HepG2 (cell line): ENCODE data around the gene PCIF1. TPM values are rescaled to one million over a fixed set of nuclear protein-coding genes. Genes with fewer than 3 reads are reported as not detected.

Source experiments
- BCLAF1 ChIP-seq: fragments of 450-650 bp; IDR thresholded peaks from 2 replicates; pipeline ENCODE4 v1.6.1; 2017; ENCODE audit warnings: mild to moderate bottlenecking
- DR1 ChIP-seq: sonication (generic); formaldehyde crosslinking; IDR thresholded peaks from 2 replicates; pipeline ENCODE4 v1.8.0; 2021; ENCODE audit warnings: mild to moderate bottlenecking, missing genetic modification reagents, inconsistent platforms
- EEA1 ChIP-seq: sonication (generic); formaldehyde crosslinking; IDR thresholded peaks from 2 replicates; pipeline ENCODE4 v1.5.1; 2020; ENCODE audit warnings: mild to moderate bottlenecking, missing genetic modification reagents, borderline replicate concordance
- FOXA1 ChIP-seq, 2 experiments: fragments of 450-650 bp in 1 of 2; sonication (generic) in 1 of 2; formaldehyde crosslinking in 1 of 2; IDR thresholded peaks; 2 replicates each; pipeline versions ENCODE4 v1.4.0 to v1.6.1; 2016 to 2020; ENCODE audit warnings: missing genetic modification reagents in 1 of 2
- MXD4 ChIP-seq: IDR thresholded peaks from 2 replicates; pipeline ENCODE4 v1.6.1; 2016; ENCODE audit warnings: mild to moderate bottlenecking, missing biosample characterization, missing genetic modification reagents
- PHB2 ChIP-seq: fragments of 450-650 bp; IDR thresholded peaks from 2 replicates; pipeline ENCODE4 v1.6.1; 2018; ENCODE audit not compliant: partially characterized antibody
- RARG ChIP-seq: sonication (generic); formaldehyde crosslinking; IDR thresholded peaks from 2 replicates; pipeline ENCODE4 v1.4.0; 2020; ENCODE audit warnings: low read depth, mild to moderate bottlenecking, missing genetic modification reagents
- SIN3B ChIP-seq: fragments of 150-350 bp; IDR thresholded peaks from 2 replicates; pipeline ENCODE4 v1.6.1; 2014; ENCODE audit warnings: low read length
- SP1 ChIP-seq, 2 experiments: fragments of 450-650 bp in 1 of 2; sonication (generic) in 1 of 2; formaldehyde crosslinking in 1 of 2; IDR thresholded peaks; 2 replicates each; pipeline versions ENCODE4 v1.4.0 to v1.6.1; 2016 to 2020; ENCODE audit warnings: missing genetic modification reagents in 1 of 2
- SRY ChIP-seq: sonication (generic); formaldehyde crosslinking; IDR thresholded peaks from 2 replicates; pipeline ENCODE4 v1.8.0; 2022; ENCODE audit warnings: mild to moderate bottlenecking, missing genetic modification reagents
- TOE1 ChIP-seq: sonication (generic); formaldehyde crosslinking; IDR thresholded peaks from 2 replicates; pipeline ENCODE4 v1.4.0; 2020; ENCODE audit warnings: mild to moderate bottlenecking, missing genetic modification reagents
- ZBTB20 ChIP-seq: sonication (generic); formaldehyde crosslinking; IDR thresholded peaks from 2 replicates; pipeline ENCODE4 v1.8.1; 2023; ENCODE audit warnings: missing genetic modification reagents, low read depth, mild to moderate bottlenecking, borderline replicate concordance
- ZMYM3 ChIP-seq: sonication (generic); formaldehyde crosslinking; IDR thresholded peaks from 2 replicates; pipeline ENCODE4 v1.5.1; 2020; ENCODE audit warnings: mild to moderate bottlenecking, missing genetic modification reagents
- ZNF256 ChIP-seq: sonication (generic); formaldehyde crosslinking; conservative IDR thresholded peaks from 2 replicates; pipeline ENCODE4 v1.4.0; 2020; ENCODE audit warnings: missing genetic modification reagents
- ZNF264 ChIP-seq: sonication (generic); formaldehyde crosslinking; IDR thresholded peaks from 2 replicates; pipeline ENCODE4 v1.4.0; 2020; ENCODE audit warnings: missing genetic modification reagents
- ZNF558 ChIP-seq: sonication (generic); formaldehyde crosslinking; IDR thresholded peaks from 2 replicates; pipeline ENCODE4 v1.9.0; 2022; ENCODE audit warnings: mild to moderate bottlenecking, missing genetic modification reagents, borderline replicate concordance
- ZNF720 ChIP-seq: sonication (generic); formaldehyde crosslinking; IDR thresholded peaks from 2 replicates; pipeline ENCODE4 v1.4.0; 2020; ENCODE audit warnings: missing genetic modification reagents
- ZNF781 ChIP-seq: sonication (generic); formaldehyde crosslinking; IDR thresholded peaks from 2 replicates; pipeline ENCODE4 v1.5.1; 2020; ENCODE audit warnings: borderline replicate concordance, mild to moderate bottlenecking, missing genetic modification reagents; ENCODE audit errors: not compliant biosample characterization
- polyA plus RNA-seq, 8 experiments: library from polyadenylated mRNA; depleted of rRNA in 3 of 8; stranded (reverse) in 7 of 8; unstranded in 1 of 8; fragments of >200 nt; fragmentation: Illumina TruSeq in 4 of 8; extraction: Trizol in 4 of 8; gene quantifications; 2 replicates each; pipeline versions ENCODE4 v1.2.1 to v1.2.3, GENCODE V29; 2011 to 2016; ENCODE audit warnings: low read depth in 4 of 8, missing spikeins in 1 of 8, mixed read lengths in 1 of 8; ENCODE audit not compliant: insufficient read depth in 1 of 8
- total RNA-seq, 5 experiments: library from RNA; depleted of rRNA; stranded (reverse); fragments of >200 nt; fragmentation: Illumina TruSeq; extraction: Trizol; gene quantifications; 2 replicates each; pipeline ENCODE4 v1.2.3, GENCODE V29; 2016; ENCODE audit warnings: low read depth in 1 of 5
- TF ChIP-seq, protein P1 (sequence below): IDR thresholded peaks from 2 replicates; pipeline ENCODE4 v1.6.1; 2012; ENCODE audit warnings: low read length, improper control_type of control experiment
- TF ChIP-seq, protein P2 (sequence below): IDR thresholded peaks from 2 replicates; pipeline ENCODE4 v1.6.1; 2016; ENCODE audit warnings: missing genetic modification reagents, missing compliant biosample characterization
- TF ChIP-seq, protein P3 (sequence below): sonication (generic); formaldehyde crosslinking; IDR thresholded peaks from 2 replicates; pipeline ENCODE4 v1.4.0; 2020; ENCODE audit warnings: missing genetic modification reagents
- TF ChIP-seq, protein P4 (sequence below): sonication (generic); formaldehyde crosslinking; IDR thresholded peaks from 2 replicates; pipeline ENCODE4 v1.5.0; 2020; ENCODE audit warnings: missing genetic modification reagents

Gene PCIF1
- total and polyA plus RNA-seq, 2 of the 13 experiments (the other 11 are each of a cell fraction or from before 2014, with no cell fraction given): 20.9 to 24.4 TPM

GRCh38 chr20:45925821-45926506 lies 8.5 kb upstream of the PCIF1 start (continued):
- TF ChIP-seq, protein P1, sequence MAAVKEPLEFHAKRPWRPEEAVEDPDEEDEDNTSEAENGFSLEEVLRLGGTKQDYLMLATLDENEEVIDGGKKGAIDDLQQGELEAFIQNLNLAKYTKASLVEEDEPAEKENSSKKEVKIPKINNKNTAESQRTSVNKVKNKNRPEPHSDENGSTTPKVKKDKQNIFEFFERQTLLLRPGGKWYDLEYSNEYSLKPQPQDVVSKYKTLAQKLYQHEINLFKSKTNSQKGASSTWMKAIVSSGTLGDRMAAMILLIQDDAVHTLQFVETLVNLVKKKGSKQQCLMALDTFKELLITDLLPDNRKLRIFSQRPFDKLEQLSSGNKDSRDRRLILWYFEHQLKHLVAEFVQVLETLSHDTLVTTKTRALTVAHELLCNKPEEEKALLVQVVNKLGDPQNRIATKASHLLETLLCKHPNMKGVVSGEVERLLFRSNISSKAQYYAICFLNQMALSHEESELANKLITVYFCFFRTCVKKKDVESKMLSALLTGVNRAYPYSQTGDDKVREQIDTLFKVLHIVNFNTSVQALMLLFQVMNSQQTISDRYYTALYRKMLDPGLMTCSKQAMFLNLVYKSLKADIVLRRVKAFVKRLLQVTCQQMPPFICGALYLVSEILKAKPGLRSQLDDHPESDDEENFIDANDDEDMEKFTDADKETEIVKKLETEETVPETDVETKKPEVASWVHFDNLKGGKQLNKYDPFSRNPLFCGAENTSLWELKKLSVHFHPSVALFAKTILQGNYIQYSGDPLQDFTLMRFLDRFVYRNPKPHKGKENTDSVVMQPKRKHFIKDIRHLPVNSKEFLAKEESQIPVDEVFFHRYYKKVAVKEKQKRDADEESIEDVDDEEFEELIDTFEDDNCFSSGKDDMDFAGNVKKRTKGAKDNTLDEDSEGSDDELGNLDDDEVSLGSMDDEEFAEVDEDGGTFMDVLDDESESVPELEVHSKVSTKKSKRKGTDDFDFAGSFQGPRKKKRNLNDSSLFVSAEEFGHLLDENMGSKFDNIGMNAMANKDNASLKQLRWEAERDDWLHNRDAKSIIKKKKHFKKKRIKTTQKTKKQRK: no peak
- TF ChIP-seq BCLAF1: no peak
- no peak for TF ChIP-seq DR1 (CRISPR knock-in tag)
- TF ChIP-seq, protein P2, sequence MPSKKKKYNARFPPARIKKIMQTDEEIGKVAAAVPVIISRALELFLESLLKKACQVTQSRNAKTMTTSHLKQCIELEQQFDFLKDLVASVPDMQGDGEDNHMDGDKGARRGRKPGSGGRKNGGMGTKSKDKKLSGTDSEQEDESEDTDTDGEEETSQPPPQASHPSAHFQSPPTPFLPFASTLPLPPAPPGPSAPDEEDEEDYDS: no peak
- no peak for TF ChIP-seq RARG (CRISPR knock-in tag)
- TF ChIP-seq MXD4 (CRISPR knock-in tag): no peak
- TF ChIP-seq, protein P3, sequence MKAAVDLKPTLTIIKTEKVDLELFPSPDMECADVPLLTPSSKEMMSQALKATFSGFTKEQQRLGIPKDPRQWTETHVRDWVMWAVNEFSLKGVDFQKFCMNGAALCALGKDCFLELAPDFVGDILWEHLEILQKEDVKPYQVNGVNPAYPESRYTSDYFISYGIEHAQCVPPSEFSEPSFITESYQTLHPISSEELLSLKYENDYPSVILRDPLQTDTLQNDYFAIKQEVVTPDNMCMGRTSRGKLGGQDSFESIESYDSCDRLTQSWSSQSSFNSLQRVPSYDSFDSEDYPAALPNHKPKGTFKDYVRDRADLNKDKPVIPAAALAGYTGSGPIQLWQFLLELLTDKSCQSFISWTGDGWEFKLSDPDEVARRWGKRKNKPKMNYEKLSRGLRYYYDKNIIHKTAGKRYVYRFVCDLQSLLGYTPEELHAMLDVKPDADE (CRISPR knock-in tag): no peak
- TF ChIP-seq ZNF720 (CRISPR knock-in tag): no peak
- TF ChIP-seq ZNF781 (CRISPR knock-in tag): peak; percentile 41
- TF ChIP-seq EEA1 (CRISPR knock-in tag): no peak; the same call in 1 of the 2 replicates
- TF ChIP-seq ZNF264 (CRISPR knock-in tag): no peak
- TF ChIP-seq, protein P4, sequence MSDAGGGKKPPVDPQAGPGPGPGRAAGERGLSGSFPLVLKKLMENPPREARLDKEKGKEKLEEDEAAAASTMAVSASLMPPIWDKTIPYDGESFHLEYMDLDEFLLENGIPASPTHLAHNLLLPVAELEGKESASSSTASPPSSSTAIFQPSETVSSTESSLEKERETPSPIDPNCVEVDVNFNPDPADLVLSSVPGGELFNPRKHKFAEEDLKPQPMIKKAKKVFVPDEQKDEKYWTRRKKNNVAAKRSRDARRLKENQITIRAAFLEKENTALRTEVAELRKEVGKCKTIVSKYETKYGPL (CRISPR knock-in tag): no peak
- TF ChIP-seq SIN3B: no peak
- no peak for TF ChIP-seq PHB2
- TF ChIP-seq SP1 (IDR thresholded peaks at IDR 0.05): no peak
- no peak for TF ChIP-seq SP1 (CRISPR knock-in tag; IDR thresholded peaks at IDR 0.05)
- TF ChIP-seq ZNF256 (CRISPR knock-in tag): no peak
- no peak for TF ChIP-seq TOE1 (CRISPR knock-in tag)
- no peak for TF ChIP-seq FOXA1 (IDR thresholded peaks at IDR 0.05)
- TF ChIP-seq FOXA1 (CRISPR knock-in tag; IDR thresholded peaks at IDR 0.05): peak; percentile 14; the same call in 1 of the 2 replicates
- no peak for TF ChIP-seq ZNF558 (CRISPR knock-in tag)
- TF ChIP-seq SRY: no peak
- TF ChIP-seq ZMYM3 (CRISPR knock-in tag): peak; percentile 86
- no peak for TF ChIP-seq ZBTB20 (CRISPR knock-in tag)
